T-helper 2 cell treated with Interferon-gamma antibody and Interleukin-4, amounts not matched to agents 100 ng/mL and 5 ng/mL, for 36 hours (primary cell): ENCODE data around the gene ZMYND19. TPM values are rescaled to one million over a fixed set of nuclear protein-coding genes. Genes with fewer than 3 reads are reported as not detected.
"Not testable (repeated sequence)": the region's sequence is repeated elsewhere in the genome, so short reads cannot be mapped to it uniquely, and the experiment has no call there.

Source experiments
- intact Hi-C: fragments of 100-400 bp; cut with micrococcal nuclease; formaldehyde crosslinking; loops from one replicate; pipeline ENCODE4 v1.15.1; 2023
- total RNA-seq: library from RNA; stranded (reverse); gene quantifications from 2 replicates; pipeline ENCODE4 v1.2.3, GENCODE V29; 2022

ZMYND19 gene
- total RNA-seq, 1 donor from 2014 or later, result 40.1 TPM

DNA sequence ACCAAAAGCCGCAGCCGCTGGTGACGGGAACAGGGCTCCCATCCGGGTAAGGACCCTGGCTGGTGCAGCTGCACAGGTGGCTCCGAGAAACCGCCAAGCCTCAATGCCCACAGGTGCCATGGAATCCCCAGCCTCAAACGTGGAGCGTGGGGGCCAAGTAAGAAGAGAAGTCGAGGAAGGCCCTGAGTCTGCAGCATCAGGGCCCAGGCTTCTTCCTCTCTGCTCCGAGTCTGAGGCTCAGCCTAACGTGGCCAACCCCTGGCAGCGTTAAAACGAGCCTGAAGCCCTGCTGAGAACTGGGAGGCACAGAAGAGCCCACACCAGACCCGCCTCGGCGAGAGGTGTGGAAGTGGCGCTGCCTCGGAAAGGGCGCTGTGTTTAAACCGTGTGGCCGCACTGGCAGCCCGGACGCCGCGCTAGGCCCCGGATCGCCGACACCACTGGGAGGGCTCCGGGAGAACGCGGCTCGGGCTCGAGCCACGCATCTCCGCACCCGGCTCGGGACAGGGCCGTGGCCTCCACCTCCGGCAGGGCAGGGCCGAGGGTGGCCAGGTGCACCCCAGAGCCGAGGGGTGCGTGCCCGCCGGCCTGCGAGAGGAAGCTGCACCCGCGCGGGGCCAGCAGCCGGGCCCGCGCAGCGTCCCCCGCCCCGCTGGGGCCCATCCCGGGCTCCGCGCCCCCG, 730 bp downstream of the ZMYND19 start:
- intact Hi-C loops, result loop anchor here (1.0 kb wide), 4 partner anchors 10 to 38 kb away; partner anchors contain the start of genes ARRDC1, EHMT1 and MRPL41

- intact Hi-C loops, result no loop called here
These were observed 1.4 kb downstream of the ZMYND19 start for GRCh38 chr9:137588891-137589290.

DNA sequence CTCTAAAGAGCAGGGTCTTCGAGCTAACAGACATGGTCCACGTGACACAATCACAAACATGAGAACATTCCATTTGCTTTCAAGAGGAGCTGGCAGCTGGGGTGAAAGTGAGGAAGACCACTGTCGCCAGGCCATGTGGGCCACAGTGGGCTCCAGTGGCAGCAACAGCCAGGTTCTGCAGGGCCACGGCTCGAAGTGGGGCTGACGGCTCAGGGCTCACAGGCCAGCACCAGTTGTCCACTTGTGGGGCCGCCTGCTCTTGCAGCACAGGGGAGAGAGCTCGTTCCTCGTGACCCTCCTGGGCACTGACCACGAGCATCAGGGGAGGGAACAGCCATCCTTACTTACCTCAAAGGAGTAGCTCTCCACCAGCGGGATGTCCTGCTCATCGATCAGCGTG, 2.0 kb downstream of the ZMYND19 start:
- intact Hi-C loops, result no loop called here

GRCh38 chr9:137586854-137587253, 3.5 kb downstream of the ZMYND19 start:
- intact Hi-C loops, result no loop called here

DNA sequence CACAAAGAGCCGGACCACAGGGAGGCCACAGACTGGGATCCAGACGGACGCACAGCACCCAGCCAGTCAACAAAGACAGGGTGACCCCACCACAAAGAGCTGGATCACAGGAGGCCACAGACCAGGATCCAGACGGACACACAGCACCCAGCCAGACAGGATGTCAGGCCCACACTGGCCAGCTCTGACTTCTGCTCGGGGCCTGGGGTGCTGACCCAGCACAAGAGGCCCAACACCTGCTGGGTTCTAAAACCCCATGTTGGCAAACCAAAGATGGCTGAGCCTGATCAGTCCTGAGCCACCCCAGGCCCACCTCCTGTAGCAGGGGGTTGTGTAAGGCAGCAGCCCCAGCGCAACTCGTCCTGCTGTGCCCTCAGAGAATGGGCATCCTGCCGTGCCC, 6.4 kb downstream of the ZMYND19 start:
- intact Hi-C loops, result no loop called here

- intact Hi-C loops, result no loop called here
These were observed 7.0 kb downstream of the ZMYND19 start for GRCh38 chr9:137583347-137583746.

DNA sequence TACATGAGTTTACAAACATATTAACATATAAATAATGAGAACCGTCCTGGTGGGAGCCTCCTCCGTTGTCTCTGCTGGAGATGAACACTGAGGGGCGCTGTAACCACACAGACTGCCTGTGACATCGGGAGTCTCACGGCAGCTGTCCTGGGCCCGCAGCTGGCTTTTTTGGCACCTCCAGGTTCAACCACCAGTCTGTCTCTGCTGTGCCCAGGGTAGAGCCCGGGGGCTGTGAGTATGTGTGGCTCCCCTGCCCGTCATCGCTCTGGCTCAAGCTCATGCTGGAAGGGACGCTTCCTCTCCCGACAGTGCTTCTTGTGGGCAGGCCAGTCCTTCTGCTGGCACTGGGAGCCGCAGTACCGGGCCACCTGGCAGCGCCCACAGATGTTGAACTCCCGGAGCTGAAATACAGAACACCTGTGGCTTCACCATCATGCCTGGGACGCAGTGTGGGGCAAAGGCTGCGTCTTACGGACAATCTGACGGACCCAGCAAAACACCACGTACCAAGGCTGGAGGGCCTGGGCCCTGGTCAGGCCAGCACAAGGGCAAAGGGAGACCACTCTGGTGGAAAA, 7.9 kb downstream of the ZMYND19 start:
- intact Hi-C loops, result no loop called here

DNA sequence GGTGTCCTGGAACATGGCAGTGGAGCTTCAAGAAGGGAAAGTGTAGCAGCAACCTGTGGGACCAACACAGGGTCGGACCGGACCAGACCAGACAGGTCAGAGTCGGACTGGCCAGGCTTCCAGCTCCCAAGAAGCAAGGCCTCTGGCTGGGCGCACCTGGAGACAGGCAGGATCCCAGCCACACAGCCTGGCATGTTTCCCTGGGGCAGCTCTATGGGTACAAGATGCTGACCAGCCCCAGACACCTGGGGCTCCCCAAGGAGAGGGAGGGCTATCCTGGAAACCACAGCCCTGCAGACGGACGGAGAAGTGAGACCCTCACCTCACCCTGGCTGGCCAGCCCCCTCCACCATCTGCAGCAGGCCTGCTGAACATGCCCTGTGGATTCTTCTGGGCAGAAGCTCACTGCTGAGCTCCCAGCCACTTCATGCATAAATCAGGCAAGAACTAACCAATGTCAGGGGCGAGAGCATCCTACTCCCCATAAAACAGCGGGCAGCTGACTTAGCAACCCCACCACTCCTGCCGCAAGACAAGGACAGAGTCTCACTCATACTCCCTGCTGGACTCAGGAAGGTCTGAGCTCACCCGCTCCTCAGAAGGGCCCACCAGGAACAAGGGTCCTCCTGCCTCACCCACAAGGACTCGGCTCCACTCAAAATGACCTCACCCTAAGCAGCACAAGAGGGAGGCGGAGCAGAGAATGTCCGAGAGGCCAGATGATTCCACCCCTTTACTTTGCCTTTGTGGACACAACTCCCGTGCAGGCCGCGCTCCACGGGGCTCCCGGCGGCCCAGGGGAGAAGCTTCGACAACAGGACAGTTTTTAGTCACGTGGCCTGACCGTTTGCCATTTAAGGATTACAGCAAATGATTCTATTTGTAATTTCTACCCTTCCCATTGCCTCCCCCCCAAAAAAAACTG, 8.7 kb downstream of the ZMYND19 start:
- intact Hi-C loops, result no loop called here

GRCh38 chr9:137580954-137581322, 9.4 kb downstream of the ZMYND19 start:
- intact Hi-C loops, result no loop called here

DNA sequence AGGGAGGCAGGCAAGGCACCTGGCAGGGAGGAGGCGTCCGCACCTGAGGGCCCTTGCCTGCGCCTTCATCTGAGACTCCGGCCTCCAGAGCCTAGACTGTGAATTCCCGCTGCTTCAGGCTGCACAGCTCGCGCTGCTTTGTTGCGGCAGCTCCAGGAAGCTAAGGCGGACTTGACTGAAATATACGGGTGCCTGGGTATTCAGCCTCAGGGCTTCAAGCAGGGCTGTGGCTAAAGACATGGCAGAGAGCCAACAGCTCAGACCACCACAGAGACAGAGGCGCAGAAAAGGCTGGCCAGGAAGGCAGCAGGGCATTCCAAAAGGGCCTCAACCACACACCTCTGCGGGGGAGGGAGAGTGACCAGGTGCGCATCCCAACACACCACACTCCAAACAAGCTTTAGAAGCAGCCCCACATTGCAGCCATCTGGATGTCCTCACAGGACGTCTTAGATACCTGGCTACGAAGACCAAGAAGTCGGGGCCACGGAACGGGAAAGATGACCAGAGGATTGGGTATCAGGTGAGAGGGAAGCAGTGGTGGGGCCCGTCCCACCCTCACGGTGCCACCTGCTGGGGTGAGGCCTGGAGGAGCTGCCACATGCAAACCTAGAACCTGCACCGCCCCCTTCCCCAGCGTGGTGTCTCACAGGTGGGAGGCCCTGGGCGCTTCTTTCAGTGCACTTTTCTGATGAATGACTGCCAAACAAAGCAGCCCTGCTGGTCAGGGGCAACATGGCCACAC, 9.9 kb downstream of the ZMYND19 start:
- intact Hi-C loops, result no loop called here

GRCh38 chr9:137579259-137579604, 11.1 kb downstream of the ZMYND19 start:
- intact Hi-C loops, result loop anchor here (1.0 kb wide), 1 partner anchor 11 kb away; the partner anchor contains the start of gene ZMYND19

- intact Hi-C loops, result loop anchor here (1.0 kb wide), 3 partner anchors 12 to 40 kb away; partner anchors contain the start of genes ARRDC1 and ZMYND19
These were observed 11.6 kb downstream of the ZMYND19 start, which contains the start of gene DPH7 for GRCh38 chr9:137578518-137579258. DPH7 (minus strand) TSS chr9:137578925; CDS start chr9:137578777, 148 bp downstream.

DNA sequence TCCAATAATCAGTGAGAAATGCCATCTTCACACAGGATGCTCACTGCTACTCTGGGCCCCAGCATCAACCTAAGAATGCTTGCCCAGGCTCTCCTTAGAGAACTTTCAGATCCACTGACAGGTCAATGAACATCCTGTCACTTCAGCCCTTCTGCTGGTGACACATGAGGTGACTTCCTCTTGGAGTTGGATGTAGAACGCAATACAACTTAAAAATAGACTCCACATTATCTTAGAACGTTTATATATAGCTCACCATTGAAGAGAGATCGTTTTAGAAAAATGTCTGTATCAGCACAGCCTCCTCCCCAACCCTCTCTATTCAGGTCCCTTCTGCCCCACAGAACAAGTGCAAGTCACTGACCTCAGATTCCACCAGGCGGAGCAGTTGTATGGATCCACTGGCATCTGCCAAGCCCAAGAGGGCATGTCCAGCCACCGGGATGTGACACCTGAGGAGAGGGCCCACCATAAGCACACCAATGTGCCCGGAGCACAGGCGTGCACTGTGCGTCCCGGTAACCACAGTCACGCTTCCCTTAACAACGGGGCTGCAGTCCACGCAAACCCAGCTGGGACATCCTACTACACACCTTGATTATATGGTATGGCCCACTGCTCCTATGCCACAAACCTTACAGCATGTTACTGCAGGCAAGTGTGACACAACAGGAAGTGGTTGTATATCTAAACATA, 14.4 kb downstream of the ZMYND19 start:
- intact Hi-C loops, result no loop called here

DNA sequence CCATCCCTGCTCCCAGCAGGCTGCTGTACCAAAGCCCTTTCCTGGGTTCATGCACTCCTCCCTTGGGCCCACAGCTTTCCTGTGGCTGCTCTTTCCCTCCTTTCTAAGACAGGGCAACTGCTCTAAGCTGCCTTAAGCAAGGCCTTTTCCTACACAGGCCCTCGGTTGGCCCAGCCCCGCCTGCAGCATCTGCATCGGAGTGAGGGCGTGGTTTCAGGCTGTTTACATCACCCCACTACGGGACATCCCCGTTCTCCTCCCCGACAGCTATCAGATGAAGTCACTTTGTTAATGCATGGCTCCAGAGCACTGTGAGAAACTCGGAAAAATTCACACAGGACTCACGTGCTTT, 15.0 kb downstream of the ZMYND19 start:
- intact Hi-C loops, result no loop called here

GRCh38 chr9:137574192-137574591, 16.1 kb downstream of the ZMYND19 start:
- intact Hi-C loops, result no loop called here

DNA sequence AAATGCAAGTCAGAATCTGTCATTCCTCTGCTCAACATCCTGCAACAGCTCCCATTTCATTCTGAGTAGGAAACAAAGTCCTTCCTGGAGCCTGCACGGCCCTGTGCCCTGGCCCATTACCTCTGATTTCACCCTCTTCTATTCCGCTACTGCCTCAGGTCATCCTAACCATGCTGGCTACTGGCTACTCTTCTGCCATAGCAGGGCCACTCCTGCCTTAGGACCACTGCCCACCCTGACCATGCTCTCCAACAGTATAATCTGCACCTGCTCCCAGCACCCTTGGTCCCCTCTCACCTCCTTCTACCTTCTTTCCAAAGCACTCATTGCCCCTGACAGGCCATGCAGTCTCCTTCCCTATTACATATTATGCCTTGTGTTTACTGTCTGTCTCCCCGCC, 19.7 kb downstream of the ZMYND19 start:
- intact Hi-C loops, result no loop called here

- intact Hi-C loops, result no loop called here
These were observed 20.6 kb downstream of the ZMYND19 start for GRCh38 chr9:137569609-137570203.

DNA sequence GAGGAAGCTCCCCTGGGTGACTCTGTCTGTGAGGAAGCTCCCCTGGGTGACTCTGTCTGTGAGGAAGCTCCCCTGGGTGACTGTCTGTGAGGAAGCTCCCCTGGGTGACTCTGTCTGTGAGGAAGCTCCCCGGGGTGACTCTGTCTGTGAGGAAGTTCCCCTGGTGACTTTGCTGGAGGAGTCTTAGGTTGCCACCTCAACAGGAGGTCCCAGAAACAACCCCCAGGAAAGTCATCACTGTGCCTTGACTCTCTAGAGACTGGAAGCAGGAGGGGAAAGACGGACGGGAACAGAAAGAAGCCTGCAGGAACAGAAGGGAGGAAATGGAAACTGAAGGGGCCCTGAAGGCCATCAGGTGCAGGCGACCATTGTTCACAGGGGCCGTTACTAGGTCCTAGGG, 21.9 kb downstream of the ZMYND19 start:
- intact Hi-C loops, result not testable (repeated sequence)

DNA sequence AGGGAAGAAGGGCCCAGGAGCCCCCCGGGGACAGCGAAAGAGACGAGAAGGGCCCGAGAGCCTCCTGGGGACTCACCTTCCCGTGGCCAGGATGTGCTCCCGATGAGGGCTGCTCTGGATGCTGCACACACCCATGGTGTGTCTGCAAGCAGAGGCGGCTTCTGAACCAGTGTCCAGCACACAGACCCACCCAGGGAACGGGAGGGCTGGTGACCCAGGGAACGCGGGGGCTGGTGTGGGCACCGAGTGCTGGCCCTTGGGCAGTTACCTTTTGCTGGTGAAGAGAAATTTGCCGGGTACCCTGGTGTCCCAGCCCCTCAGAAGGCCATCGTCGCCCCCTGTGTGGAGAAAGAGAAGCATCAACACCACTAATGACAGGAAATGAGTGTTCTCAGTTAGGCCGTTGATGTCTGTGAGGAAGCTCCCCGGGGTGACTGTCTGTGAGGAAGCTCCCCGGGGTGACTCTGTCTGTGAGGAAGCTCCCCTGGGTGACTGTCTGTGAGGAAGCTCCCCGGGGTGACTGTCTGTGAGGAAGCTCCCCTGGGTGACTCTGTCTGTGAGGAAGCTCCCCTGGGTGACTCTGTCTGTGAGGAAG, 25.4 kb downstream of the ZMYND19 start:
- intact Hi-C loops, result no loop called here
